Activated CD8-positive, alpha-beta T cell treated with anti-CD3 and anti-CD28 coated beads for 36 hours (primary cell): ENCODE data around the gene ARHGAP26. TPM values are rescaled to one million over a fixed set of nuclear protein-coding genes. Genes with fewer than 3 reads are reported as not detected.

ENCODE experiments used
- ATAC-seq: fragments of 200-7000 bp; cut with Tn5 transposase; one replicate; pipeline ENCODE4 v1.10.0; 2021; ENCODE audit warnings: mild to moderate bottlenecking, moderate library complexity
- CTCF ChIA-PET: fragments of 350-600 bp; sonication (Branson Sonifier 250); formaldehyde crosslinking; loops from one replicate; lab custom pipeline; 2021; ENCODE audit warnings: antibody characterized with exemption; lab: Charles Lee
- POLR2A ChIA-PET: fragments of 350-600 bp; sonication (Branson Sonifier 250); formaldehyde crosslinking; loops from one replicate; lab custom pipeline; 2021; ENCODE audit warnings: antibody characterized with exemption; lab: Charles Lee
- DNase-seq: peaks from one replicate; pipeline ENCODE4 v3.0.0-alpha.2; 2020
- H3K27ac Mint-ChIP-seq: one replicate; pipeline ENCODE4 v1.8.0; 2021; ENCODE audit warnings: mild to moderate bottlenecking, mixed read lengths
- H3K27me3 Mint-ChIP-seq: one replicate; pipeline ENCODE4 v1.8.0; 2021; ENCODE audit warnings: mixed read lengths
- H3K36me3 Mint-ChIP-seq: one replicate; pipeline ENCODE4 v1.8.0; 2021; ENCODE audit warnings: low read depth, mixed read lengths
- H3K4me1 Mint-ChIP-seq: one replicate; pipeline ENCODE4 v1.8.0; 2021; ENCODE audit warnings: low read depth, mixed read lengths
- H3K4me3 Mint-ChIP-seq: one replicate; pipeline ENCODE4 v1.8.0; 2021; ENCODE audit warnings: mild to moderate bottlenecking, moderate library complexity, mixed read lengths
- H3K9me3 Mint-ChIP-seq: one replicate; pipeline ENCODE4 v1.8.0; 2021; ENCODE audit warnings: mixed read lengths
- intact Hi-C: fragments of 100-400 bp; cut with micrococcal nuclease; formaldehyde crosslinking; loops from one replicate; pipeline ENCODE4 v1.10.0; 2022
- total RNA-seq, 2 experiments: library from RNA; stranded (reverse); gene quantifications; one replicate each; pipeline ENCODE4 v1.2.3, GENCODE V29; 2021
- TF ChIP-seq, protein P1 (sequence below): fragments of 200-600 bp; IDR thresholded peaks from one replicate; pipeline ENCODE4 v1.8.0; 2022; ENCODE audit warnings: antibody characterized with exemption, mild to moderate bottlenecking

ARHGAP26 gene
- total RNA-seq, 2 experiments from 2014 or later: 12.7 to 18.0 TPM

DNA sequence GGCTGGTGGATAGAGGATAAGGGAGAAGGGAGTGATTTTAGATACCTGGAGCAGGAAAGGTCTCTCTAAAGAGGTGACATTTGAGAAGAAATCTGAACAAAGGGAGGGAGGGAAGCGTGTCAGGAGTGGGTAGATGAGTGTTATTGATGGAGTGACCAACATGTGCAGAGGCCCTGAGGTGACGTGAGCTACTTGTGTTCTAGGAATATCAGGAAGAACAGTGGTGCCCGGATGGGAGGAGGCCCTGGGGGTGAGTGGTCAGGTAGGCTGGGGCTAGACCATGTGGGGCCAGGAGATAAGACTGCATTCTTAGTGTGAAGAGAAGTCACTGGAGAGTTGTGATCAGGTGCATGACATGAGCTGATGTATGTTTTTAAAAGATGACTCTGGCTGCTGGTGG lies 256.2 kb downstream of the ARHGAP26 start:
- H3K27ac Mint-ChIP-seq: peak overlapping the region; percentile 53
- H3K4me1 Mint-ChIP-seq: peaks cover 71% of the 10 kb centered on the region
- TF ChIP-seq, protein P1, sequence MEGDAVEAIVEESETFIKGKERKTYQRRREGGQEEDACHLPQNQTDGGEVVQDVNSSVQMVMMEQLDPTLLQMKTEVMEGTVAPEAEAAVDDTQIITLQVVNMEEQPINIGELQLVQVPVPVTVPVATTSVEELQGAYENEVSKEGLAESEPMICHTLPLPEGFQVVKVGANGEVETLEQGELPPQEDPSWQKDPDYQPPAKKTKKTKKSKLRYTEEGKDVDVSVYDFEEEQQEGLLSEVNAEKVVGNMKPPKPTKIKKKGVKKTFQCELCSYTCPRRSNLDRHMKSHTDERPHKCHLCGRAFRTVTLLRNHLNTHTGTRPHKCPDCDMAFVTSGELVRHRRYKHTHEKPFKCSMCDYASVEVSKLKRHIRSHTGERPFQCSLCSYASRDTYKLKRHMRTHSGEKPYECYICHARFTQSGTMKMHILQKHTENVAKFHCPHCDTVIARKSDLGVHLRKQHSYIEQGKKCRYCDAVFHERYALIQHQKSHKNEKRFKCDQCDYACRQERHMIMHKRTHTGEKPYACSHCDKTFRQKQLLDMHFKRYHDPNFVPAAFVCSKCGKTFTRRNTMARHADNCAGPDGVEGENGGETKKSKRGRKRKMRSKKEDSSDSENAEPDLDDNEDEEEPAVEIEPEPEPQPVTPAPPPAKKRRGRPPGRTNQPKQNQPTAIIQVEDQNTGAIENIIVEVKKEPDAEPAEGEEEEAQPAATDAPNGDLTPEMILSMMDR: no peak
- intact Hi-C loops: no loop called here
- ChIA-PET POLR2A (no interaction called here), CTCF (no interaction called here)
- peaks cover 10% of the 10 kb centered on the region for H3K36me3 Mint-ChIP-seq
- ATAC-seq: no peak
- no peak for DNase-seq
- H3K27me3 Mint-ChIP-seq: no peaks in the 10 kb centered on the region
- no peak overlapping the region for H3K4me3 Mint-ChIP-seq
- no peaks in the 10 kb centered on the region for H3K9me3 Mint-ChIP-seq

DNA sequence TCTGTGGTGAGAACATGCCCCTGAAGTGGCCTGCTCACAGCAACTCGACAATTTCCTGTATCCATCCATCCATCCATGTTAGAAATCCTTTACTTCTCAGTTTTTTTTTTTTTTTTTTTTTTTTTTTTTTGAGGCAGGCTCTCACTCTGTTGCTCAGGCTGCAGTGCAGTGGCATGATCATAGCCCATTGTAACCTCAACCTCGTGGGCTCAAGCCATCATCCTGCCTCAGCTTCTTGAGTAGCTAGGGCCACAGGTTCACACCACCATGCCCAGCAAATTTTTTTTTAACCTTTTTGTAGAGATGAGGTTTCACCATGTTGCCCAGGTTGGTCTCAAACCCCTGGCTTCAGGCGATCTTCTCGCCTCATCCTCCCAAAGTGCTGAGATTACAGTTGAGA lies 259.1 kb downstream of the ARHGAP26 start:
- Mint-ChIP-seq H3K9me3 (no peaks in the 10 kb centered on the region), H3K27me3 (no peaks in the 10 kb centered on the region), H3K4me3 (no peak overlapping the region), H3K36me3 (peaks cover 7% of the 10 kb centered on the region), H3K4me1 (peaks cover 71% of the 10 kb centered on the region), H3K27ac (peak overlapping the region; percentile 54)
- CTCF ChIA-PET: interaction anchor here (1.1 to 2.3 kb wide), 4 partner anchors 9 to 190 kb away, joined by 3 to 6 read pairs (median 4); no protein-coding TSS in a partner anchor
- TF ChIP-seq, protein P1: no peak
- intact Hi-C loops: no loop called here
- ATAC-seq: no peak
- DNase-seq: peak; percentile 52
- POLR2A ChIA-PET: interaction anchor here (0.6 kb wide), 1 partner anchor 21 kb away, joined by 3 read pairs; no protein-coding TSS in a partner anchor

DNA sequence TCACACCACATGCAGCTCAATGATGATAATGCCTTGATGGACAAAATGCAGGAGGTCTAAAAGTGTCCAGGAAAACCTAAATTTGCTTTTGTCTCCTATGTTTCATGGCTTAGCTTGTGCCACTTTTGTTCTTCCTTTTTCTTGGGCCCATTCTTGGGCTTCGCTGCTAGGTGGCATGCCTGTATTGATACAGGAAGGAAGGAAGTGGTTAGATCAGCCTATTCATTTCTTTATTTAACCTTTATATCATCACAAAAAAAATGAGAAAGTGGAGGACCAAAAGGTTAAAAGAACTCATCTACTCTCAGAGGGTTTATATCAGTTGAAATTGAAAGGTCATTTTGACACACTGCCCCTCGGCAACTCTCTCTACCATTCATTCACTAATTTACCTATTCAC lies 260.2 kb downstream of the ARHGAP26 start:
- ChIA-PET POLR2A (no interaction called here), CTCF (interaction anchor here (0.7 to 2.3 kb wide), 8 partner anchors 11 to 196 kb away, joined by 3 to 6 read pairs (median 4); no protein-coding TSS in a partner anchor)
- DNase-seq: peak; percentile 62
- TF ChIP-seq, protein P1: no peak
- H3K27me3 Mint-ChIP-seq: no peaks in the 10 kb centered on the region
- peak; percentile 85 for ATAC-seq
- peak overlapping the region; percentile 21 for H3K4me3 Mint-ChIP-seq
- H3K9me3 Mint-ChIP-seq: no peaks in the 10 kb centered on the region
- peak overlapping the region; percentile 84 for H3K27ac Mint-ChIP-seq
- H3K4me1 Mint-ChIP-seq: peaks cover 67% of the 10 kb centered on the region
- peaks cover 7% of the 10 kb centered on the region for H3K36me3 Mint-ChIP-seq
- intact Hi-C loops: loop anchor here (5.0 kb wide), 1 partner anchor 192 kb away; no protein-coding TSS in a partner anchor

DNA sequence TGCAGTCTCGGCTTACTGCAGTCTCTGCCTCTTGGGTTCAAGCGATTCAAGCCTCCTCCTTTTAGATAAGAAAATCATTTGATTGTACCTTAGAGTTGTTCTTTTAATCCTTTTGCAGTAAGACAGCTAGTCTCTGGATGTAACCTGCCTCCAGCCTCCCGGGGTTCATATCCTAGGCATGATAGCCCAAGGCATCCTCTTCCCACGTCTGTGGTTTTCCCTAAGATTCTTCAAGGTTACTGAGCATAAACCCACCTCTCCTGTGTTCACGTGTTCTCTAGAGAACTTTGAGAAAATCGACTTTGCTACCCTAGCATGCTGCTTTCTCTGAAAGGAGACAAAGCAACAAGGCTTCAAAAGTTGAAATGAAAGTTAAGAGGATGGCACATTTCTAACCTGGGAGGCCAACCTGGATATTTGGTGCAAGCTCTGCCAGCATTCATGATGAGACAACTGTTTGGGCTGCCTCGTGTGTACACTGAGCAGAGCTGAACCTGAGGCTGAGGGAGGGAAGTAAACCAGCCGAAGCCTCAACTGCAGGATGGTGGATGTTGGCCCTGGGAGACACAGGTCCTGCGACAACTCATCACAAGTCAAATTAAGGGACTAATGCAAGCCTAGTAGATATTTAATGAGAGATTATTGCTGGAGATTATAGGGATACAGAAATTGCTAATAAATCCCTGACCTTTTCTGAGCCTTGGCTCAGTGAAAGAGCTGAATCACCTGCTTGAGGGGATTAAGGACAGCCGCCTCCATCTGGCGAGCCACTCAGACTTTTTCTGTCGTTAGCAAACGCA lies 261.8 kb downstream of the ARHGAP26 start:
- H3K4me1 Mint-ChIP-seq: peaks cover 65% of the 10 kb centered on the region
- intact Hi-C loops: loop anchor here (5.0 kb wide), 1 partner anchor 190 kb away; no protein-coding TSS in a partner anchor

More for the DNA sequence above, 261.8 kb downstream of the ARHGAP26 start:
- H3K36me3 Mint-ChIP-seq: peaks cover 12% of the 10 kb centered on the region
- H3K27me3 Mint-ChIP-seq: no peaks in the 10 kb centered on the region
- ChIA-PET POLR2A (no interaction called here), CTCF (interaction anchor here (1.0 kb wide), 1 partner anchor 8 kb away, joined by 3 read pairs; no protein-coding TSS in a partner anchor)
- TF ChIP-seq, protein P1: no peak
- no peak for DNase-seq
- no peak for ATAC-seq
- H3K9me3 Mint-ChIP-seq: peaks cover 2% of the 10 kb centered on the region
- H3K4me3 Mint-ChIP-seq: no peak overlapping the region
- H3K27ac Mint-ChIP-seq: peak overlapping the region; percentile 50
